ENCODE measurements around the gene AKAP8L. TPM values are rescaled to one million over a fixed set of nuclear protein-coding genes. Genes with fewer than 3 reads are reported as not detected.
"Not testable (repeated sequence)": the region's sequence is repeated elsewhere in the genome, so short reads cannot be mapped to it uniquely, and the experiment has no call there.

AKAP8L gene
- total RNA-seq, 1 donor from 2014 or later = 75.3 TPM

DNA sequence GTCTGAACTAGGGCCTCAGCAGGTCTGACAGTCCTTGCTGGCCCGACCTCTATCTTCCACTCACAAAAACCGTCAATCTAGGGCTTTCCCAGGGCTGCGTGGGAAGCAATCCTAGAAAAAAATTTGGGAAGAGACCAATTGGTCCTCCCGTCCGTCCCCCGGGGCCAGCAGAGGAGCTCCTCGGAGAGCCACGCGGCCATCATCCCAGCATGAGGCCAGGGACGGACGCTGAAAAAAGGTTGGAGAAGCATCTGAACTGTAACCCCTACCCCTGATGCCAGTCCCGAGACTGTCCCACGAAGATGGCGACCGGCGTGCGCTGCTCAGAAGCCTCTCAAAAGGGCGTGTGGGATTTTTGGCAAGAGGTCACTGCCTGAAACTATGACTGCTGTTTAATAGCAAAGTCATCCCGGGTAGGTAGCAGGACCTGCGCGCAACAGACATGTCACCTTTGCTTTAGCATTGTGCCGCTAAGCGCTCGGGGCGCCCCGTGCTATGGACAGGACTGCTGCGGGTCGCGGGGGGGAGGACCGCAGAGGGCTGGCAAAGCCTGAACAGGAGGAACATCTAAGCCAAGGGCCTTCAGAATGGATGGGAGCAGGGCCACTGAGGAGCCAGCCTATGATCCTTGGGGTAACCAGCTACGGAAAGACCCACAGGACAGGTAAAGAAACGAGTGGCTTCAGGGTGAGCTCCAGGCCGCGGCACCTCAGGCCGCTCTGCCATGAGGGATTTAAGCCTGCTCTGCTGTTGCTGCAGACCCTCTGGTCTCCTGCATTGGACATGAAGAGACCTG lies 49.8 kb downstream of the AKAP8L start:
- TF ChIP-seq, protein P1, sequence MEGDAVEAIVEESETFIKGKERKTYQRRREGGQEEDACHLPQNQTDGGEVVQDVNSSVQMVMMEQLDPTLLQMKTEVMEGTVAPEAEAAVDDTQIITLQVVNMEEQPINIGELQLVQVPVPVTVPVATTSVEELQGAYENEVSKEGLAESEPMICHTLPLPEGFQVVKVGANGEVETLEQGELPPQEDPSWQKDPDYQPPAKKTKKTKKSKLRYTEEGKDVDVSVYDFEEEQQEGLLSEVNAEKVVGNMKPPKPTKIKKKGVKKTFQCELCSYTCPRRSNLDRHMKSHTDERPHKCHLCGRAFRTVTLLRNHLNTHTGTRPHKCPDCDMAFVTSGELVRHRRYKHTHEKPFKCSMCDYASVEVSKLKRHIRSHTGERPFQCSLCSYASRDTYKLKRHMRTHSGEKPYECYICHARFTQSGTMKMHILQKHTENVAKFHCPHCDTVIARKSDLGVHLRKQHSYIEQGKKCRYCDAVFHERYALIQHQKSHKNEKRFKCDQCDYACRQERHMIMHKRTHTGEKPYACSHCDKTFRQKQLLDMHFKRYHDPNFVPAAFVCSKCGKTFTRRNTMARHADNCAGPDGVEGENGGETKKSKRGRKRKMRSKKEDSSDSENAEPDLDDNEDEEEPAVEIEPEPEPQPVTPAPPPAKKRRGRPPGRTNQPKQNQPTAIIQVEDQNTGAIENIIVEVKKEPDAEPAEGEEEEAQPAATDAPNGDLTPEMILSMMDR (IDR thresholded peaks at IDR 0.05; ENCODE audit: insufficient read depth, low read length, severe bottlenecking) = no peak
- no peak for DNase-seq (ENCODE audit: low read depth)
- no peak for FAIRE-seq
- no peak overlapping the region for H3K4me3 ChIP-seq (ENCODE audit: low read depth, low read length)
- no peaks in the 10 kb centered on the region for H3K27me3 ChIP-seq (ENCODE audit: control insufficient read depth, insufficient read depth, low read length)
- peaks cover 40% of the 10 kb centered on the region for H3K36me3 ChIP-seq (ENCODE audit: control insufficient read depth, insufficient read depth, low read length)

GRCh38 chr19:15368051-15368632 lies 50.6 kb downstream of the AKAP8L start:
- peaks cover 40% of the 10 kb centered on the region for H3K36me3 ChIP-seq (ENCODE audit: control insufficient read depth, insufficient read depth, low read length)
- no peak overlapping the region for H3K4me3 ChIP-seq (ENCODE audit: low read depth, low read length)
- FAIRE-seq (no peak), DNase-seq (ENCODE audit: low read depth) (no peak)
- no peaks in the 10 kb centered on the region for H3K27me3 ChIP-seq (ENCODE audit: control insufficient read depth, insufficient read depth, low read length)
- TF ChIP-seq, protein P1 (IDR thresholded peaks at IDR 0.05; ENCODE audit: insufficient read depth, low read length, severe bottlenecking) = no peak

DNA sequence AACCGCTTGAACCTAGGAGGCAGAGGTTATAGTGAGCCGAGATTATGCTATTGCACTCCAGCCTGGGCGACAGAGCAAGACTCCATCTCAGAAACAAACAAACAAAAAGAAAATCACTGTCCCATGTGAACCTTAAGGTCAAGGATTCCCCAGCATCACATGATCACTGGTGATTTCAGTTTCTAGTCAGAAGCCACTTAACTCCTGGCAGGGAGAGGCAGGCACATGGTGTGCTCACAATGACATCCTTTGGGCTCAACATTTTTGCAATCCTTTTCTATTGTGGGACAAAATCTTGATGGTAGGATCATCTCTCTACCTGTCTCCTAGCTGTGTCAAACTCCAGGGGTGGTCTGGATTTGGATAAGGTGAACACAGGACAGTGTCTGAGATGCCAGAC lies 51.3 kb downstream of the AKAP8L start:
- TF ChIP-seq, protein P1 (IDR thresholded peaks at IDR 0.05; ENCODE audit: insufficient read depth, low read length, severe bottlenecking) = no peak
- peaks cover 35% of the 10 kb centered on the region for H3K36me3 ChIP-seq (ENCODE audit: control insufficient read depth, insufficient read depth, low read length)
- peak; percentile 100 for FAIRE-seq

DNA sequence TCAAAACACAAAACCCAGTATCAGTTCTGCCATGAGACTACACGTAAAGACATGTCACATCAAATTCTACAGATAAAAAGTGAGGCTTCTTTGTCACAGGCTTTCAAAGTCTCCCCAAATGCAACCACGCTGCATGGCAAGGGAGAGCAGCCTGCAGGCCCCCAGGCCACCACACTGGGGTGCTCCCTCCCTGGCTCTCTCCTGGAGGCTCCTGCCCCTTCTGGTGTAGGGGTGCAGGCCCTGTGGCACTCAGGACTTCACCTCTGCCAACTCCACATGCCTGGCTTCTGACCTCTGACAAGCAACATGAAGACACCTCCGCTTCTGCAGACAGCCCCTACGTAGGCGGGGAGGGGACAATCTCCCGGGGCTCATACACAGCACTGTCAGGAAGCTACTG lies 53.5 kb downstream of the AKAP8L start:
- FAIRE-seq (no peak), DNase-seq (ENCODE audit: low read depth) (no peak)
- TF ChIP-seq, protein P1 (IDR thresholded peaks at IDR 0.05; ENCODE audit: insufficient read depth, low read length, severe bottlenecking) = no peak
- Histone ChIP-seq H3K27me3 (ENCODE audit: control insufficient read depth, insufficient read depth, low read length) (no peaks in the 10 kb centered on the region), H3K4me3 (ENCODE audit: low read depth, low read length) (no peak overlapping the region), H3K36me3 (ENCODE audit: control insufficient read depth, insufficient read depth, low read length) (peaks cover 31% of the 10 kb centered on the region)

More for the DNA sequence above, 51.3 kb downstream of the AKAP8L start:
- DNase-seq (ENCODE audit: low read depth) = no peak
- Histone ChIP-seq H3K27me3 (ENCODE audit: control insufficient read depth, insufficient read depth, low read length) (no peaks in the 10 kb centered on the region), H3K4me3 (ENCODE audit: low read depth, low read length) (no peak overlapping the region)

GRCh38 chr19:15363791-15364190 lies 55.0 kb downstream of the AKAP8L start:
- not testable (repeated sequence) for DNase-seq (ENCODE audit: low read depth); H3K4me3 ChIP-seq (ENCODE audit: low read depth, low read length); H3K27me3 ChIP-seq (ENCODE audit: control insufficient read depth, insufficient read depth, low read length); FAIRE-seq
- H3K36me3 ChIP-seq (ENCODE audit: control insufficient read depth, insufficient read depth, low read length) = peaks cover 25% of the 10 kb centered on the region

DNA sequence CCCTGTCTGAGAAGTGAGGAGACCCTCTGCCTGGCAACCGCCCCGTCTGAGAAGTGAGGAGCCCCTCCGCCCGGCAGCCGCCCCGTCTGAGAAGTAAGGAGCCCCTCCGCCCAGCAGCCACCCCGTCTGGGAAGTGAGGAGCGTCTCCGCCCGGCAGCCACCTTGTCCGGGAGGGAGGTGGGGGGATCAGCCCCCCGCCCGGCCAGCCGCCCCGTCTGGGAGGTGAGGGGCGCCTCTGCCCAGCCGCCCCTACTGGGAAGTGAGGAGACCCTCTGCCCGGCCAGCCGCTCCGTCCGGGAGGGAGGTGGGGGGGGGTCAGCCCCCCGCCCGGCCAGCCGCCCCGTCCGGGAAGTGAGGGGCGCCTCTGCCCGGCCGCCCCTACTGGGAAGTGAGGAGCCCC lies 55.7 kb downstream of the AKAP8L start:
- not testable (repeated sequence) for H3K27me3 ChIP-seq (ENCODE audit: control insufficient read depth, insufficient read depth, low read length); H3K4me3 ChIP-seq (ENCODE audit: low read depth, low read length); FAIRE-seq; DNase-seq (ENCODE audit: low read depth)
- peaks cover 25% of the 10 kb centered on the region for H3K36me3 ChIP-seq (ENCODE audit: control insufficient read depth, insufficient read depth, low read length)

DNA sequence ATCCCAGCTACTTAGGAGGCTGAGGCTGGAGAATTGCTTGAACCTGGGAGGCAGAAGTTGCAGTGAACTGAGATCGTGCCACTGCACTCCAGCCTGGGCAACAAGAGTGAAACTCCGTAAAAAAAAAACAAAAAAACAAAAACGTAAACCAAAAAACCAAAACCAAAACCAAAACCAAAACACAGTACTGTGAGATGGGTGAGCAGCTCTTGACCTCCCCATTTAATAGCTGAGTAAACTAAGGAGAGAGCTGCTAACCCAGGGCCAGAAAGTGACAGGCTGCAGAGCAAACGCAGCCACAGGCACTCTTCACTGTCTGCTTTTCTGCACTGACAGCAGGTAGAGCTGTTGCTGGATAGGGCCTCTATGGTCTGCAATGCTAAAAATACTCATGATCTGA lies 58.8 kb downstream of the AKAP8L start:
- not testable (repeated sequence) for FAIRE-seq; DNase-seq (ENCODE audit: low read depth)

More for the DNA sequence above, 58.8 kb downstream of the AKAP8L start:
- not testable (repeated sequence) for H3K27me3 ChIP-seq (ENCODE audit: control insufficient read depth, insufficient read depth, low read length); H3K4me3 ChIP-seq (ENCODE audit: low read depth, low read length)
- H3K36me3 ChIP-seq (ENCODE audit: control insufficient read depth, insufficient read depth, low read length) = peaks cover 24% of the 10 kb centered on the region
